Suprapubic skin (tissue), 3 donors: ENCODE measurements around the gene HOXA7.

Experiments used
- EP300 ChIP-seq: sonication (generic); formaldehyde crosslinking; IDR thresholded peaks from one replicate; pipeline ENCODE4 v1.6.1; 2017; ENCODE audit warnings: antibody characterized with exemption
- TF ChIP-seq, protein P1 (sequence below), 2 donors: fragments of 200-600 bp in 1 of 2; fragments of 450-650 bp in 1 of 2; sonication (generic) in 1 of 2; IDR thresholded peaks; one replicate each; pipeline ENCODE4 v1.5.1; 2016 to 2019; ENCODE audit warnings: antibody characterized with exemption in 2 of 2, mild to moderate bottlenecking in 1 of 2, moderate library complexity in 1 of 2

- TF ChIP-seq, protein P1, sequence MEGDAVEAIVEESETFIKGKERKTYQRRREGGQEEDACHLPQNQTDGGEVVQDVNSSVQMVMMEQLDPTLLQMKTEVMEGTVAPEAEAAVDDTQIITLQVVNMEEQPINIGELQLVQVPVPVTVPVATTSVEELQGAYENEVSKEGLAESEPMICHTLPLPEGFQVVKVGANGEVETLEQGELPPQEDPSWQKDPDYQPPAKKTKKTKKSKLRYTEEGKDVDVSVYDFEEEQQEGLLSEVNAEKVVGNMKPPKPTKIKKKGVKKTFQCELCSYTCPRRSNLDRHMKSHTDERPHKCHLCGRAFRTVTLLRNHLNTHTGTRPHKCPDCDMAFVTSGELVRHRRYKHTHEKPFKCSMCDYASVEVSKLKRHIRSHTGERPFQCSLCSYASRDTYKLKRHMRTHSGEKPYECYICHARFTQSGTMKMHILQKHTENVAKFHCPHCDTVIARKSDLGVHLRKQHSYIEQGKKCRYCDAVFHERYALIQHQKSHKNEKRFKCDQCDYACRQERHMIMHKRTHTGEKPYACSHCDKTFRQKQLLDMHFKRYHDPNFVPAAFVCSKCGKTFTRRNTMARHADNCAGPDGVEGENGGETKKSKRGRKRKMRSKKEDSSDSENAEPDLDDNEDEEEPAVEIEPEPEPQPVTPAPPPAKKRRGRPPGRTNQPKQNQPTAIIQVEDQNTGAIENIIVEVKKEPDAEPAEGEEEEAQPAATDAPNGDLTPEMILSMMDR (IDR thresholded peaks at IDR 0.05) = no peak
- no peak for TF ChIP-seq EP300
Observed at GRCh38 chr7:27142580-27143022, 13.9 kb downstream of the HOXA7 start.
